Fibroblast of pulmonary artery (primary cell): ENCODE measurements around the gene LCT.

Source experiments
- DNase-seq: peaks from one replicate; pipeline ENCODE4 v3.0.0-alpha.2; 2010; ENCODE audit warnings: low read depth
- H3K4me3 ChIP-seq: replicated peaks from 2 replicates; pipeline ENCODE4 v1.5.1; 2011; ENCODE audit warnings: low read depth, mild to moderate bottlenecking, control low read depth, low read length, moderate library complexity
- TF ChIP-seq, protein P1 (sequence below): IDR thresholded peaks from 2 replicates; pipeline ENCODE4 v1.5.1; 2011; ENCODE audit warnings: mild to moderate bottlenecking, control low read depth, low read length, inconsistent platforms; ENCODE audit errors: missing control alignments

Gene LCT

DNA sequence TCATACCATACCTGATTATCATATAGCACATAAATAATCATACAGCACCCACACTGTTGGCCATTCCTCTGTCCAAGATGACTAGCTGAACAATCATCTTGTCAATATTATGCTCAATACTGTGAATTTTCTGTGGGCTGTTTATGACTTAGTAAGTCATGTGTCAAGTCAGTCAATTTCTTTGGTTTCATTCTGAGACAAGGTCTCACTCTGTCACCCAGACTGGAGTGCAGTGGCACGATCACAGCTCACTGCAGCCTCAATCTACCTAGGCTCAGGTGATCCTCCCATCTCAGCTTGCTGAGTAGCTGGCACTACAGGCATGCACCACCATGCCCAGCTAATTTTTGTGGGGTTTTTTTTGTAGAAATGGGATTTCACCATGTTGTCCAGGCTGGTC lies 33.6 kb upstream of the LCT start:
- DNase-seq, result no peak
- TF ChIP-seq, protein P1, sequence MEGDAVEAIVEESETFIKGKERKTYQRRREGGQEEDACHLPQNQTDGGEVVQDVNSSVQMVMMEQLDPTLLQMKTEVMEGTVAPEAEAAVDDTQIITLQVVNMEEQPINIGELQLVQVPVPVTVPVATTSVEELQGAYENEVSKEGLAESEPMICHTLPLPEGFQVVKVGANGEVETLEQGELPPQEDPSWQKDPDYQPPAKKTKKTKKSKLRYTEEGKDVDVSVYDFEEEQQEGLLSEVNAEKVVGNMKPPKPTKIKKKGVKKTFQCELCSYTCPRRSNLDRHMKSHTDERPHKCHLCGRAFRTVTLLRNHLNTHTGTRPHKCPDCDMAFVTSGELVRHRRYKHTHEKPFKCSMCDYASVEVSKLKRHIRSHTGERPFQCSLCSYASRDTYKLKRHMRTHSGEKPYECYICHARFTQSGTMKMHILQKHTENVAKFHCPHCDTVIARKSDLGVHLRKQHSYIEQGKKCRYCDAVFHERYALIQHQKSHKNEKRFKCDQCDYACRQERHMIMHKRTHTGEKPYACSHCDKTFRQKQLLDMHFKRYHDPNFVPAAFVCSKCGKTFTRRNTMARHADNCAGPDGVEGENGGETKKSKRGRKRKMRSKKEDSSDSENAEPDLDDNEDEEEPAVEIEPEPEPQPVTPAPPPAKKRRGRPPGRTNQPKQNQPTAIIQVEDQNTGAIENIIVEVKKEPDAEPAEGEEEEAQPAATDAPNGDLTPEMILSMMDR, result no peak
- H3K4me3 ChIP-seq, result no peak overlapping the region

DNA sequence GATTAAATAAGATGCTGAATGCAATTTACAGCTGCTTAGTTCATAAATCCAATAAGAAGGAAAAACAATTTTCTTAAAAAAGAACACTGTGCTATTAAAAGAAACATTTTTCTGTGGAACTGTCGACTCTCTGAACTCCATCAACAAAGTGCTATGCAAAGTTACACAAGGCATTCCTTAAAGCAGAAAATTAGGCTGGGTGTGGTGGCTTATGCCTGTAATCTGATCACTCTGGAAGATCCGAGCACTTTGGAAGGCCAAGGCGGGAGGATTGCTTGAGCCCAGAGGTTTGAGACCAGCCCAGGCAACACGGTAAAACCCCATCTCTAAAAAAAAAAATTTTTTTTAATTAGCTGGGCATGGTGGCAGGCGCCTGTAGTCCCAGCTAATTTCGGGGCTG lies 26.2 kb upstream of the LCT start:
- DNase-seq, result no peak
- no peak overlapping the region for H3K4me3 ChIP-seq
- TF ChIP-seq, protein P1, result no peak

DNA sequence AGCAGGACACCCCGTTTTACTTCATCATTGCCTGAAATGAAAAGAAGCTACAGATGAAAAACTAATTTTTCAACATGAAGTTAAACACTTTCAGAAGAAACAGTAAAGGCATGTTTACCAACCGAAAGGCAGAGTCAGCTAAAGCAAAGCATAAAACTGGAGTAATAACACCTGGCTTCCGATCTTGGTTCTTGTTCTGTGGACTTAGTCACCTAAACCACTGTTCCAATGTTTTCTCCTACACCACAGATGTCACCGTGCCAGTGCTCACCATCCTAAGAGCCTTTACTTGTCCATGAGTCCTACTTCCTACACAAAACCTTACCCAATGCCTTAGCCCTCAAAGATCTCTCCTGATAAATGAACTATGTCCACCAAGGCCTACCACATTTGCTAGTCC lies 25.7 kb upstream of the LCT start:
- TF ChIP-seq, protein P1, result no peak
- no peak for DNase-seq
- no peak overlapping the region for H3K4me3 ChIP-seq

DNA sequence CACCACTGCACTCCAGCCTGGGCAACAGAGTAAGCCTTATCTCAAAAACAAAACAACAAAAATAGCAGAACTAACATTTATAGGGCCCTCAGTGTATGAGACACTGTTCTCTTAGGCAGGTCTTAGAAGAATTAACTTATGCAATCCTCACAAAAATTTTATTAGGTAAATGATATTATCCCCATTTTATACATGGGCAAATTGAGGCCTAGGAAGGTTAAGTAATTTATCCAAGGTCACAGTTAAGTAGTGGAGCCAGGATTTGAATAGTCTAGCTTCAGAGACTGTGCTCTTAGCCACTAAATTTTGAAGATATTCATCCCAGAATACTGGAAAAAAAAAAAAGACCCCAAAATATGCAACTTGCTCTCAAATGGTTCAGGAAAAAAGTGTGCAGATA lies 16.4 kb upstream of the LCT start:
- H3K4me3 ChIP-seq, result no peak overlapping the region
- no peak for DNase-seq
- TF ChIP-seq, protein P1, result no peak

DNA sequence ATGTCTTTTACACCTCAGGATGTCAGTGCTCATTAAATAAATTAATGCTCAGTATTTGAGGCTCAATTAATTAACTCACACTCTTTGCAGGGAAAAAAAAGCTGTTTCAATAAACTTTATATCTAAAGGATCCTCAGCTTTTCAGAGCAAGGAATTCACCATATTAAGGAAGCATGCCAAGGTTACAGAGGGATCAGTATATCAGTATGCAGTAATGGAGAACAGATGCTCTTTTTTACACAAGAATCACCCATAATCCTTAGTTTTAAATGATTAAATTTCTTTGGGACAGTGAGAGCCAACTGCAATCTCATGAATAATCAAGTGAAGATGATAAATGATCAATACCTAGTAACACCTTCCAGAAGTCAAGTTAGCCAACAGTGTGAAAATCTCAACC lies 14.9 kb upstream of the LCT start:
- TF ChIP-seq, protein P1, result no peak
- no peak overlapping the region for H3K4me3 ChIP-seq
- no peak for DNase-seq

DNA sequence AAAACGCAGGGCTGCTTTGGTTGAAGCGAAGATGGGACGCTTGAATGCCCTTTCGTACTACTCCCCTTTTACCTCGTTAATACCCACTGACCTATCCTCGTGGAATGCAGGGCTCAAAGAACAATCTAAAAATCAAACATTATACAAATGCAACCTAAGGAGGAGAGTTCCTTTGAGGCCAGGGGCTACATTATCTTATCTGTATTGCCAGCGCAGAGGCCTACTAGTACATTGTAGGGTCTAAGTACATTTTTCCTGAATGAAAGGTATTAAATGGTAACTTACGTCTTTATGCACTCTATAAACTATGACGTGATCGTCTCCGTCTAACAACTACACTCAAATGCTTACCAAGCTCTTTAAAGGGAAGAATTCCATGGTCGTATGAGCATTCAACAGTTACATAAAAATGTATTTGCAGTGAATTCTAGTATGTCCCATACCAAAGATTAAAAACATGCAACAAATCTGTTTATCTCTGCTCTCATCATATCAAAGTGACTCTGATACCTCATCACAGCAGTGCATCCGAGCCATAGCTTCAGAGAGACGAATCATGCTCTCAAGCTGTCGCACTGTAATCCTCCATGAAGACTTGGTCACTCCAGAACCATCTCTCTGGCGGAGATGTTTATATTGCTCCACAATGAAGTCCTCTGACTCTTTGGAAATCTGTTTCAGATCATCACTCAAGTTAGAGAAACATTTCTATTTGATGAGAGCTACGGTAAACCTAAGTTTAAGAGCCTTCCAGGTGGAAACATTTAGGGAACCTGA lies 14.1 kb upstream of the LCT start:
- no peak for DNase-seq
- no peak overlapping the region for H3K4me3 ChIP-seq
- TF ChIP-seq, protein P1, result no peak

DNA sequence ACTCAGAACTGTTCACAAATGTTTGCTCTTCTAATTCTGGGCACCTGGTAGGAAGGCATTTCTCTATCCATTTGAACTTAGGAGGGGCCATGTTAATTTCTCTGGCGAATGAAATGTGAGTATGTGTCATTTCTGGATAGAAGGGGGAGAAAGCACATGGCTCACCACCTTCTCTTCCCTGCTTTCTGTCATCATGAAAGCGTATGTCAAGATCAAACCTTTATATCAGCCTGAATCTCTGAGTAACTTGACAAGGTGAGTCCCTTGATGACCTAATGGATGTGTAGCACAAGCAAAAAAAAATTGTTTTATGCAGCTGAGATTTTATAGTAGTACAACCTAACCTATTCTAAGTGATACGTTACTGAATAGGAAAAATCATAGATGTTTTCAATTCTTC lies 12.1 kb upstream of the LCT start:
- H3K4me3 ChIP-seq, result no peak overlapping the region
- TF ChIP-seq, protein P1, result no peak
- no peak for DNase-seq
